Stomach smooth muscle (tissue), 2 donors: Measurements from ENCODE around the gene SNX10.
A peak's percentile ranks its signal among the peaks of the same experiment; 100 is the strongest.
"Not testable (repeated sequence)": the region's sequence is repeated elsewhere in the genome, so short reads cannot be mapped to it uniquely, and the experiment has no call there.

Experiments
- H3K27ac ChIP-seq: one replicate; pipeline ENCODE4 v1.7.0; 2013; ENCODE audit warnings: mild to moderate bottlenecking, low read length, inconsistent platforms
- H3K27me3 ChIP-seq, 2 donors: one replicate each; pipeline ENCODE4 v1.7.0; 2013; ENCODE audit warnings: low read length in 2 of 2; ENCODE audit not compliant: insufficient read depth in 2 of 2, control insufficient read depth in 1 of 2
- H3K36me3 ChIP-seq, 2 donors: one replicate each; pipeline ENCODE4 v1.7.0; 2013; ENCODE audit warnings: low read length in 2 of 2; ENCODE audit not compliant: control insufficient read depth in 2 of 2, insufficient read depth in 2 of 2
- H3K4me1 ChIP-seq: one replicate; pipeline ENCODE4 v1.7.0; 2013; ENCODE audit warnings: low read length; ENCODE audit not compliant: control insufficient read depth, insufficient read depth
- H3K4me3 ChIP-seq, 2 donors: one replicate each; pipeline ENCODE4 v1.7.0; 2013; ENCODE audit warnings: low read length in 2 of 2
- H3K9ac ChIP-seq, 2 donors: one replicate each; pipeline ENCODE4 v1.7.0; 2013; ENCODE audit warnings: low read length in 2 of 2, mild to moderate bottlenecking in 1 of 2
- H3K9me3 ChIP-seq, 2 donors: one replicate each; pipeline ENCODE4 v1.7.0; 2013; ENCODE audit warnings: low read length in 2 of 2; ENCODE audit not compliant: control insufficient read depth in 2 of 2
- donor health status: healthy.
- donor health status: Pancreatic carcinoma.

The SNX10 gene, protein sequence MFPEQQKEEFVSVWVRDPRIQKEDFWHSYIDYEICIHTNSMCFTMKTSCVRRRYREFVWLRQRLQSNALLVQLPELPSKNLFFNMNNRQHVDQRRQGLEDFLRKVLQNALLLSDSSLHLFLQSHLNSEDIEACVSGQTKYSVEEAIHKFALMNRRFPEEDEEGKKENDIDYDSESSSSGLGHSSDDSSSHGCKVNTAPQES

DNA sequence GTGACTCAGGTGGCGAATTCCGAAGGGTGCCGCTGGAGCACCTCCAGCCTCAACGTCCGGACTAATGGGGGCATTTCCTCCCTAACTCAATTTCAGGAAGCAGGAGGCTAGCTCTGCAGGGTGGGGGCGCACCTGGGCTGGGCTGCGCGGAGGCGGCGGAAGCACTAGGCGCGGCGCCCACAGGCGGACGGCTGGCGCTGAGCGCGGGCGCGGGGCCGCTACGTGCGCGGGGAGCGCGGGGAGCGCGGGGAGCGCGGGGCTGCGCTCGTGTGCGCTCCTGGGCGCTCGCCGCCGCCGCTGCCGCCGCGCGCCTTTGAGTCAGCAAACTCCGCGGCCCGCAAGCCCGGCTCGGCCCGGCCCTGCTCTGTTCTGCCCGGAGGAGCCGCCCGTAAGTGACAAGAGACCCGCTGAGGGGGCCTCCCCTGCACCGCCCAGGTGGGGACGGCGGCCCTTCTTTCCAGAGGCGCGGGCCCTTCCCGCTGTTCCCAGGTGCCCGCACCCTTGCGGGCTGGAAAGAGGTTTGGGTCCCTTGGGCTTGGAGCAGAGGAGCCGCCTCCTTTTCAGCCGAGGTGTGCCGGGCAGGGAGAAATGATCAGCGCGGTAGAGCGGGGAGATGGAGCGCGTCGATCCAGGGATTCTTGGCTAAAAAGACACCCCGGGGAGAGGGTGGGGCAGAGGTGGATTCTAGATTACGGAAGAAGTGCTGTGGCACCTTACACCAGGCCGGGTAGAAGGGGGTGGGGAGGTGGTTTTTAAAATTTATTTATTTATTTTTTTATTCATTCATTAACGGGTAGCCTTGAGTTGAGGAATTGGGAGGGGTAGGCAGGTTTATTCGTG, at the start of gene SNX10:
Gene SNX10, plus strand, starts transcription at position 164 of the 840 bp plus-strand sequence. CDS start 54,581 bp downstream, outside the sequence.
- Histone ChIP-seq H3K36me3 (no peaks in the 10 kb centered on the region), H3K9ac (no peak within 1 kb of the TSS), H3K4me3 (peak within 1 kb of the TSS; percentile 53 to 67), H3K9me3 (no peaks in the 10 kb centered on the region), H3K4me1 (peaks cover 4% of the 10 kb centered on the region), H3K27me3 (peaks cover 2 to 6% of the 10 kb centered on the region in 2 donors), H3K27ac (no peak within 1 kb of the TSS)

GRCh38 chr7:26245150-26245549, 46.5 kb upstream of the SNX10 start:
- Histone ChIP-seq H3K36me3 (no peaks in the 10 kb centered on the region), H3K9ac (no peak overlapping the region), H3K27ac (no peak overlapping the region), H3K4me3 (no peak overlapping the region), H3K27me3 (no peaks in the 10 kb centered on the region), H3K4me1 (no peaks in the 10 kb centered on the region), H3K9me3 (no peaks in the 10 kb centered on the region)

GRCh38 chr7:26250239-26250638, 41.4 kb upstream of the SNX10 start:
- no peak overlapping the region for H3K27ac ChIP-seq
- no peaks in the 10 kb centered on the region for H3K36me3 ChIP-seq
- H3K9me3 ChIP-seq = no peaks in the 10 kb centered on the region
- no peaks in the 10 kb centered on the region for H3K27me3 ChIP-seq
- no peak overlapping the region for H3K4me3 ChIP-seq
- H3K4me1 ChIP-seq = no peaks in the 10 kb centered on the region
- no peak overlapping the region for H3K9ac ChIP-seq

DNA sequence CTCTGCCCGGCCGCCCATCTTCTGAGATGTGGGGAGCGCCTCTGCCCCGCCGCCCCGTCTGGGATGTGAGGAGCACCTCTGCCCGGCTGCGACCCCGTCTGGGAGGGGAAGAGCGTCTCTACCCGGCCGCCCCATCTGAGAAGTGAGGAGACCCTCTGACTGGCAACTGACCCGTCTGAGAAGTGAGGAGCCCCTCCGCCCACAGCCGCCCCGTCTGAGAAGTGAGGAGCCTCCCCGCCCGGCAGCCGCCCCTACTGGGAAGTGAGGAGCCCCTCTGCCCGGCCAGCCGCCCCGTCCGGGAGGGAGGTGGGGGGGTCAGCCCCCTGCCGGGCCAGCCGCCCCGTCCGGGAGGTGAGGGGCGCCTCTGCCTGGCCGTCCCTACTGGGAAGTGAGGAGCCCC, 29.8 kb upstream of the SNX10 start:
- H3K9me3 ChIP-seq, H3K4me1 ChIP-seq, H3K36me3 ChIP-seq, H3K27ac ChIP-seq, H3K4me3 ChIP-seq, H3K27me3 ChIP-seq, H3K9ac ChIP-seq: not testable (repeated sequence)

GRCh38 chr7:26265065-26265464, 26.6 kb upstream of the SNX10 start:
- no peaks in the 10 kb centered on the region for H3K36me3 ChIP-seq
- H3K4me1 ChIP-seq = no peaks in the 10 kb centered on the region
- H3K27me3 ChIP-seq = no peaks in the 10 kb centered on the region
- H3K4me3 ChIP-seq = no peak overlapping the region
- no peak overlapping the region for H3K27ac ChIP-seq
- H3K9me3 ChIP-seq = peaks cover 0 to 5% of the 10 kb centered on the region in 2 donors
- H3K9ac ChIP-seq = no peak overlapping the region

DNA sequence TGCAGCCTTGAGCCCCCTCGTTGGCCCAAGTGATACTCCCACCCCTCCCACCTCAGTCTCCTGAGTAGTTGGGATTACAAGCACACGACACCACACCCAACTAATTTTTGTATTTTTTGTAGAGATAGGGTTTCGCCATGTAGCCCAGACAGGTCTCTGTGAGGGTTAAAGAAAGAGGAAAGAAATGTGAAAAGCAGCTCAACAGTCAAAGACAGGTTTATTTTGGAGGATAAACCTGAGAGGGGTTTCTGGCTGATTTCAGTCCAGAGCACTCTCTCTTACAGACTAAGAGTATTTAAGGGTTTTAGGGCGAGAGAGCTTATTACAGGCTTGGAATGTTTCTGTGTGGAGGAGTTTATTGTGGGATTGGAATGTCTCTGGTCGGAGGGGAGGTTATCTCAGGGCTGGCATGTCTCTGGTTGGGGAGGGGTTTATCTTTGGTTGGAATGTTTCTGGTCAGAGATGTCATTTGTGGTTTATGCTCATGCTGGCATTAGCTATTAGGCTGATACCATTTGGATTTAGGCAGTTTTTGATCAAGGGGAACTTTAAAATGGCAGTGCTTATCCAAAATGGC, 26.1 kb upstream of the SNX10 start:
- no peak overlapping the region for H3K4me3 ChIP-seq
- no peaks in the 10 kb centered on the region for H3K27me3 ChIP-seq
- no peak overlapping the region for H3K27ac ChIP-seq
- no peaks in the 10 kb centered on the region for H3K36me3 ChIP-seq
- peaks cover 0 to 5% of the 10 kb centered on the region in 2 donors for H3K9me3 ChIP-seq
- H3K9ac ChIP-seq = no peak overlapping the region
- no peaks in the 10 kb centered on the region for H3K4me1 ChIP-seq

- Histone ChIP-seq H3K27ac (no peak overlapping the region), H3K36me3 (no peaks in the 10 kb centered on the region), H3K4me1 (no peaks in the 10 kb centered on the region), H3K9me3 (peaks cover 0 to 5% of the 10 kb centered on the region in 2 donors), H3K9ac (no peak overlapping the region), H3K27me3 (no peaks in the 10 kb centered on the region), H3K4me3 (no peak overlapping the region)
Observed at GRCh38 chr7:26267601-26268166, 24.0 kb upstream of the SNX10 start.

- no peaks in the 10 kb centered on the region for H3K9me3 ChIP-seq
- no peak overlapping the region for H3K27ac ChIP-seq
- no peak overlapping the region for H3K9ac ChIP-seq
- H3K36me3 ChIP-seq = no peaks in the 10 kb centered on the region
- no peak overlapping the region for H3K4me3 ChIP-seq
- H3K4me1 ChIP-seq = no peaks in the 10 kb centered on the region
- no peaks in the 10 kb centered on the region for H3K27me3 ChIP-seq
Observed at GRCh38 chr7:26275213-26275612, 16.4 kb upstream of the SNX10 start.

GRCh38 chr7:26278770-26279169, 12.9 kb upstream of the SNX10 start:
- H3K27me3 ChIP-seq = no peaks in the 10 kb centered on the region
- H3K9ac ChIP-seq = no peak overlapping the region
- no peaks in the 10 kb centered on the region for H3K36me3 ChIP-seq
- H3K27ac ChIP-seq = no peak overlapping the region
- H3K9me3 ChIP-seq = no peaks in the 10 kb centered on the region
- H3K4me1 ChIP-seq = no peaks in the 10 kb centered on the region
- H3K4me3 ChIP-seq = no peak overlapping the region

- H3K4me1 ChIP-seq = no peaks in the 10 kb centered on the region
- H3K9ac ChIP-seq = no peak overlapping the region
- no peak overlapping the region for H3K27ac ChIP-seq
- no peaks in the 10 kb centered on the region for H3K9me3 ChIP-seq
- H3K4me3 ChIP-seq = no peak overlapping the region
- H3K27me3 ChIP-seq = no peaks in the 10 kb centered on the region
- H3K36me3 ChIP-seq = no peaks in the 10 kb centered on the region
Observed at GRCh38 chr7:26279405-26279804, 12.3 kb upstream of the SNX10 start.
